Activated CD4-positive, alpha-beta T cell treated with anti-CD3 and anti-CD28 coated beads for 48 hours (primary cell): ENCODE data around the gene RITA1.
A peak's percentile ranks its signal among the peaks of the same experiment; 100 is the strongest.

Experiments used
- DNase-seq: peaks from one replicate; pipeline ENCODE4 v3.0.0-alpha.2; 2020

RITA1 gene

DNA sequence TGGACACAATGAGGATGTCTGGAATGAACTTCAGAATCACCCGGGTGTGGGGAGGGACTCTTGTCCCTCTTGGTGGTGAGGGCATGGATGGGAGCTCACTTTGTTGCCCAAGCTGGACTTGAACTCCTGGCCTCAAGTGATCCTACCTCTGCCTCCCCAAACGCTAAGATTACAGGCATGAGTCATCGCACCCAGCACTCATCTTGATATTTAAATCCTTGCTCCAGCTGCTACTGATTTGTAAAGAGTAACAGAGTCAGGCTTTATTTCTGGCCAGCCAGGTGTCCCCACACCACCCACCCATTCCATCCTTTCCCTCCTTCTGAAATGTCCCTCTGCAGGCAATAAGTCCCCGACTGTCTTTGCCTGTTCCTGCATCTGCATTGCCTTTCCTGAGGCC, 5.2 kb upstream of the RITA1 start:
- DNase-seq: no peak

DNA sequence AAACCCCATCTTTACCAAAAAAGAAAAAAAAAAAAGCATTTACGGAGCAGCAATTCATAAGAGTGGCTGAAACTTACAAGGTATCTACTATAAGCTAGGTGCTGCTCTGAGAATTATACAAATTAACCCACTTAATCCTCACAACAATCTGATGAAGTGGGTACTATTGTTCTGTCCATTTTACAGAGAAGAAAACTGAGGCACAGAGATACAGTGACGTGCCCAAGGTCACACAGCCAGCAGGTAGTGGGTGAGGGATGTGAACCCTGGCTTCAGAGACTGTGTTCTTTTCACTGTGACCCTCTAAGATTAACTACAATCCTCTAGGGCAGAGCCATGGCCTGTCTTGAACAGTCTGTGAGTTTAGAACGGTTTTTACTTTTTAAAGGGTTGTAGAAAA, 3.5 kb upstream of the RITA1 start:
- DNase-seq: no peak

DNA sequence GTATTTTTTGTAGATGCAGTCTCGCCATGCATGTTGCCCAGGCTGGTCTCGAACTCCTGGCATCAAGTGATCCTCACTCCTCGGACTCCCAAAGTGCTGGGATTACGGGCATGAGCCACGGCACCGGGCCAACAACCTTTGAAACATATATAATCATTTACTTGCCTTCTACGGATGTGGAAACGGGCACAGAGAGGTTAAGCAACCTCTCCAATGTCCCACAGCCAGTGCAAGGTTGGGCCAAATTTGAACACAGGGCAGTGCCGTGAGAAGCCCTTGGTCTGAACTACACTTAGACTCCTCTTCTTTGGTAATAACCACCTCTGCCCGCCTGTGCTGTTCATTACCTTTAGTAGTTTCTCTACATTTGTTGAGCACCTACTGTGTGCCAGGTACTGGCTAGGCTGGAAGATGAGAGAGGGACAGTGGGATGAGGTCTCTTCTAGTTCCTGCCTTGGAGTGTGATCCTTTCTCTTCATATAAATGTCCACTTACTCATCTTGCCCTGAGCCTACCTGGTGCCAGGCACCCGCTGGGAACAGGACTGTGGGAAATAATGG, 2.4 kb upstream of the RITA1 start:
- no peak for DNase-seq

DNA sequence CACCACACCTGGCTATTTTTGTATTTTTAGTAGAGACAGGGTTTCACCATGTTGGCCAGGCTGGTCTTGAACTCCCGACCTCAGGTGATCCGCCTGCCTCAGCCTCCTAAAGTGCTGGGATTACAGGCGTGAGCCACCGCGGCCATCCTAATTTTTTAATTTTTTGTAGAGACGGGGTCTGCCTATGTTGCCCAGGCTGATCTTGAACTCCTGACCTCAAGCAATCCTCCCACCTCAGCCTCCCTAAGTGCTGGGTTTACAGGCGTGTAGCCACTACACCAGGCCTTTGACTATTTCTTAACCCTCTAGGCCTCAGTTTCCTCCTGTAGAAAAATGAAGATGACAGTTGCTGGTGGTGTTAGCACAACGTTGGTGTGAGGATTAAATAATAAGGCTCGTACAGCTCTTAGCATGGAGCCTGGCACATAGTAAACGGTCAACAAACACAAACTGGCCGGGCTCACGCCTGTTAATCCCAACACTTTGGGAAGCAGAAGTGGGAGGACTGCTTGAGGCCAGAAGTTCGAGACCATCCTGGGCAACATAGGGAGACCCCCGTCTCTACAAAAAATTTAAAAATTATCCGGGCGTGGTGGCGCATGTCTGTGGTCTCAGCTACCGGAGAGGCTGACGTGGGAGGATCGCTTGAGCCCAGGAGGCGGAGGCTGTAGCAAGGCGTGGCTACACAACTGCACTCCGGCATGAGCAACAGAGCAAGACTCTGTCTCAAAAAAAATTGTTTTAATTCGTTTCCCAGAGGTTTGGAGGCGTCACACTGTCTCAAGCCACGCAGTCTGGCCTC, 1.2 kb upstream of the RITA1 start:
- DNase-seq: no peak

DNA sequence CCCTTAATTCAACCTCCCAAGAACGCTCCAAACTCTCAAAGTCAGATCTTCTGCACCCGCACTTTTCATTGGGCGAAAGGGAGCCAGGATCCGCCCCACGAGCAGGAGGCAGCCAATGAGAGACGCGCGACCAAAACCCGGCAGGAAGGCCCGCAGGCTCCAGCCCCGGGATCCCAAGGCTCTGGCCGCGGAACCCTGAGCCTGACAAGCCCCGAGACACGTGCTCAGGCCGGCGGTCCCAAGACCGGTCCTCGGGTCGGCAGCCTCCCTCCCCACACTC, 681 bp upstream of the RITA1 start:
- DNase-seq: peak; percentile 93

DNA sequence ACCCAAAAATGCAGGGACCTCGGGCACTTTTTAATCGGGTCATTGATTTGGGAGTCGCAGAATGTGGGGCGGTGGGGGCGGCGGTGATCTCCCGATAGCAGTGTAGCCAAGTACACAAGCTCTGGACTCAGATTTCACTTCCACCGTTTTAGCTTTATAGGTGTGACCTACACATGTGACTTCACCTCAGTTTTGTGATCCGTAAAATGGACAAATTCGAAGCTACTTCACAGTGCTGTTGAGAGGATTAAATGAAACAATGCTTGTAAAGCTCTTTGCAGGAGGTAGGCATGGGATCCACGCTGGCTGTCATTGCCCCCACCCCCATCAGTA, 478 bp downstream of the RITA1 start:
- DNase-seq: no peak

DNA sequence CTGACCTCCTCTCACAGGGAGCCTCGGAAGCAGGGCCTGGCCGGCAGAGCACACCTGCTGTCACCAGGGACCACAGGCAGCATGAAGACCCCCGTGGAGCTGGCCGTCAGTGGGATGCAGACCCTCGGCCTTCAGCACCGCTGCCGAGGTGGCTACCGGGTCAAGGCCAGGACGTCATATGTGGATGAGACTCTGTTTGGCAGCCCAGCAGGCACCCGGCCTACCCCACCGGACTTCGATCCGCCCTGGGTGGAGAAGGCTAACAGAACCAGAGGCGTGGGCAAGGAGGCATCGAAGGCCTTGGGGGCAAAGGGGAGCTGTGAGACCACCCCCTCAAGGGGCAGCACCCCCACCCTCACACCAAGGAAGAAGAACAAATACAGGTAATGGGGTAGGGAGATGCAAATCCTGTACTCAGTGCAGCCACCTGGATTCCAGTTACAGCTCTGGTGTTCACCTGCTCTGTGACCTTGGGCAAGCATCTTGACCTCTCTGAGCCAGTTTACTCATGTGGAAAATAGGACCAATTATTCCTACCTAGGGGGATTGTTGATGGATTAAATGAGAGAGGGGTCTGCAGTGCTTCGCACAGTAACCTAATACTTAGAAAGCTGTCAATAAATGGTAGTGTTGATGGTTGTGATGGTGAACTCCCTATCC, 1.3 kb downstream of the RITA1 start:
- no peak for DNase-seq

DNA sequence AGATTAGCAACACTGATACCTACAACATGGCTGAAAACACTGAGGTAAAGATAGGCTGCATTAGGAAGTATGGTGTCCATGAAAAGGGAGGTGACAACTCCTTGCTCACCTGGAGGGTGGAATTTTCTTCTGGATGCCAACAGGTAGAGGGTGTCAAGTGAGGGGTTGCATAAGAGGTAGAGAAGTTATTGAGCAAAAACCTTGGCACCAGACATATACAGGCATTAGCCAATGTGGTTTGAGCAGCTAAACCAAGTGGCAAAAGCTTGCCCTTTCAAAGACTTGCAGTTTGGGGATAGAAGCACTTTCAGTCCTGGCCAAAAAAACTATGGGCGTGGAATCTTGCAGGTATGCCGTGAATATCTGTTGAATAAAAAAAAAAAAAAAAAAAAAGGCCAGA, 3.8 kb downstream of the RITA1 start:
- DNase-seq: no peak

DNA sequence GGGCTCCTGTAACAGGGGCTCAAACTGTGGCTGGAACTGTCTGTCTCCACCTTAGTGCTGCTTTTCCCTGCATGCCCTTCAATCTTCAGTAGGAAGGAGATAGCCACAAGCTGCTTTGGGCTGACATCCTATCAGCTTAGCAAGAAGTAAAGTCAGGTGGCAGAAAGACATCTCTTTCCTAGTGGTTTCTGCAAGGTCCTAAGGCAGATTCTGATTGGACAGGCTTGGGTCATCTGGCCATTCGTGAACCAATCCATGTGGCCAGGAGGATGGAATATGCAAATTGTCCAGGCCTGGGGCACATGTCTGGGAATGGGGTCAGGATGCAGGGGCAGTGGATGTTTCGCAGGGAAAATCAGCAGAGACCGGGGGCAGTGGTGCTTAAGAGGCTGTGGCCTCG, 5.2 kb downstream of the RITA1 start:
- no peak for DNase-seq

DNA sequence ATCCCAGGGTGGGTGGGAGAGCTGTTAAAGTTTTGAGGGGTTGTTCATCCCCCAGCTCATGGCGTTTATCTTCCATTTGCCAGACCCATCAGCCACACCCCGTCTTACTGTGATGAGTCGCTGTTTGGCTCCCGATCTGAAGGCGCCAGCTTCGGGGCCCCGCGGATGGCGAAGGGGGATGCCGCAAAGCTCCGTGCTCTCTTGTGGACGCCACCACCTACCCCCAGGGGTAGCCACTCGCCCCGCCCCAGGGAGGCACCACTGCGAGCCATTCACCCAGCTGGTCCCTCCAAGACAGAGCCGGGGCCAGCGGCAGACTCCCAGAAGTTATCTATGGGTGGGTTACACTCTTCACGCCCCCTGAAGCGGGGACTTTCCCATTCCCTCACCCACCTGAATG, 5.7 kb downstream of the RITA1 start:
- no peak for DNase-seq

DNA sequence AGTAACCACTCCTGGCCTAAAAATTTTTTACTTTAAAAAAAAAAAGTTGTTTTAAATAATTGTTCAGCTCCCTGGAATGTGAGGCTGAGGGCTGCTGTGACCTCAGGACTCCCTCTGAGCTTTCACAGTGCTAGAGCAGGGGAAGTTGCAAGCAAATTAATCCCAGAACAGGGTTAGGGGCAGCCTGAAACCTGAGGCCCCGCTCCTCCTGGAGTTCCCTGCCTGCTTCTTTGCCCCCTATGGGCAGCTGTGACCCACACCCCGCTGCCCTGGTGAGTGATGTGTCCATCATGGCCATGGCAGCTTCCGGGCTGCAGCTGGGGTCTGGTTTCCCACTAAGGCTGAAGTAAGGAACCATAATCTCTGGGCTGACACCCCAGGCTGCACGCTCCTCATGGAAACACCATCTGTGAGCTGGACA, 9.5 kb downstream of the RITA1 start:
- DNase-seq: no peak

DNA sequence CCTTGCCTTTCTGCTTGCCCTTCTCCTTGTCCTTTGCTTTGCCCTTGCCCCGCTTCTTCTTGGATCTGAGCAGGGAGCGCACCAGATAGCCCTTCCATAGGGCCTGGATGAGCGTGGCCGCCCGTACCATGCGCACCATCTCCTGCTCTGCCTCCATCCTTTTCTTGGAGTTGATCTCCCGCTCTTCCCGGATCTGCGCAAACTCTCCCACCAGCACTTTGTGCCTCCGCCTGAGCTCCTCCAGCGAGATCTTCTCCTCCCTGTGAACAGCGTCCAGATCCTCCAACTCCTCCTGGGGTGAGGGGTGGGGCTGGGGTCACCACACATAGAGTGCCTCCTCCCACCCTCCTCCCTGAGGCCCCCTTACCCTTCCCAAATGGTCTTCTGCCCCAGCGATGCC, 10.1 kb downstream of the RITA1 start:
- DNase-seq: no peak

DNA sequence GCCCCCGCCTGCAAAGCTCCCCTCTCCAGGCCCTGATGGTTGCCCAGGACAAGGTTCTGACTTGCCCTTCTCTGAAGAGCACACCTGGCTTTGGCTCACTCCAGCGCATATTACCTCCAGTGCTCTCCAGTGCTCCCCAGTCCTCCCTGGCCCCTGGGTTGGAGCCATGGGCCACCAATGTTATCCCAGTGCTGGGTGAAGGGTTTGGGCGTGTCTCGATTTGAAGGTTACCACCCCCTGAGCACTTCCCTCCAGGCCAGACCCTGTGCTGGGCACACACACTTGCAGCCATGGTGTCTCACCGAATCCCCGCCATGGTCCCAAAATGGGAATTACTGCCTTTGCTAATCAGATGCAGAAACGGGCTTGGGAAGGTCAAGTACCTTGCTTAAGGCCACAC, 11.1 kb downstream of the RITA1 start:
- no peak for DNase-seq

DNA sequence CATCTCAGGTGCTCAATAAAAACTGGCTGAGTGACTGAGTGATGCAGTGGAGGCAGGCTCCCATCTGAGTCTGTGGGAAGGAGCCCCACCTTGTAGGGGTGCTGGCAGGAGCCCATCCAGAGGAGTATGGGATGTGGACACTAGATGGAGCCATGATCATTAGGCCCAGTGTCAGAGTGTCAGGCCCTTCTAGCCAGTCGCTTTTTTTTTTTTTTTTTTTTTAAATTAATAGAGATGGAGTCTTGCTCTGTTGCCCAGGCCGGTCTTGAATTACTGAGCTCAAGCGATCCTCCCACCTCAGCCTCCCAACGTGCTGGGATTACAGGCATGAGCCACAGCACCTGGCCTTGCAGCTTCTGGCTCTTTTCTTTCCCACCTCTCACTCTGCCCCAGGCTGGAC, 11.5 kb downstream of the RITA1 start:
- DNase-seq: peak; percentile 67

DNA sequence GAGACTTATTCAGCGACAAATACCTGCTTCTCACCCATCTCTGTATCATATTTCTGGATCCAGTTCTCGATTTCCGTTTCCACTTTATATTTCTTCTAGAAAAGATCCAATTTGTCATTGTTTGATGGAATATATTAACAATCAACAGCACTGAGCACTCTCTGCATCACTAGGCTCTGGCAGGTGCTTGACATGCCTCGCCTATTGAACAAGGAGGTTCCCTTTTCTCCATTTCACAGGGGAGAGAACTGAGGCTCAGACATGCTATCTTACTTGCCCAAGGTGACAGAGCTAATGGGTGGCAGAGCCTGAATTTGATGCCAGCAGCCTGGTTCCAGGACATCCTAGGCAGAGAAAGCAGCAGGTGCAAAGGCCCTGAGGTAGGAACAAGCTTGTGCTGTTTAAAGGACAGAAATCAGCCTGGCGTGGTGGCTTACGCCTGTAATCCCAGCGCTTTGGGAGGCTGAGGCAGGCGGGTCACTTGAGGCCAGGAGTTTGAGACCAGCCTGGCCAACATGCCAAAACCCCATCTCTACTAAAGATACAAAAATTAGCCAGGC, 12.1 kb downstream of the RITA1 start:
- no peak for DNase-seq

DNA sequence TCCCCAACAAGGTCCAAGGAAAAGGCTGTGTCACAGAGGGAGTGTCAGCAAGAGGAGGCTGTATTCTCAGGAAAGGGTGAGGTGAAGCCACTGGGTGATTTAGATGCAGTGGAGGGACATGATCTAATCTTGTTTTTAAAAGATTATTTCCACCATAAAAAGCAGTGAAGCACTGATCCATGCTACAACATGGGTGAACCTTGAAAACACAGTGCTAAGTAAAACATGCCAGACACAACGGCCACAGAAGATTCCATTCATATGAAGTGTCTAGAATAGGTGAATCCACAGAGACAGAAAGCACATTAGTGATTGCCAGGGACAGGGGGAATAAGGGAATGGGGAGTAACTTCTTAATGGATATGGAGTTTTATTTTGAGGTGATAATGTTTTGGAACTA, 12.8 kb downstream of the RITA1 start:
- DNase-seq: no peak

DNA sequence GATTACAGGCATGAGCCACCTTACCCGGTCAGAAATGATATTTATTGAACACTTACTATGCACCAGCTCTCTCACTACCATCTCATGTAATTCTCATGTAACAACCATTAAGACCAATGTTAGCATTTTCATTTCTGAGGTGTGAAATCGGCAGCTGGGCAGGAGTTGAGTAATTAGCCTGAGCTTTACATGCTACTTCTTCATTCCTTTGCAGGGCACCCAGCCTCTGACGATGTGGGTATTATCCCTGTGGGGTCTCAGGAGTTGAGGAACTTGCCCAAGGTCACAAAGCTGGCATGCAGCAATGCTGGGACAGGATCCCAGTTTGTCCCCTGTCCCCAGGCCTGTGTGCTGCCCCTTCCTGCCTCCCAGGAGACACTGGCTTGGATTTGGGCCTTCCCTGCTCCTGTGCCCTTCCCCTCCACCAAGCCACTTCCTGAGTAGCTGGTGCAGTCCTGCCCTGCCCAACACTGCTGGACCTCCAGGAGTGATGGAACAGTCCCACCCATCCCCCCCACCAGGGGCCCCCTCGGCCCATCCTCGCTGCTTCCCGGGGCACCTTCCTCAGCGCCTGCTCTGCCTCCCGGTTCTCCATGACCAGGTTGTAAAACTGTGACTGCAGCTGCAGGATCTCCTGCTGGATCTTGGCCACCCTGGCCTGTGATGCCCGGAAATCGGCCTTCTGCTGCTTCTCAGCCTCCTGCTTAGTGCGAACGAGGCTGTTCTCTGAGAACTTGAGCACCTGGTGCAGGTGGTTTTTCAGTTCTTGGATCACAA, 14.7 kb downstream of the RITA1 start:
- no peak for DNase-seq

DNA sequence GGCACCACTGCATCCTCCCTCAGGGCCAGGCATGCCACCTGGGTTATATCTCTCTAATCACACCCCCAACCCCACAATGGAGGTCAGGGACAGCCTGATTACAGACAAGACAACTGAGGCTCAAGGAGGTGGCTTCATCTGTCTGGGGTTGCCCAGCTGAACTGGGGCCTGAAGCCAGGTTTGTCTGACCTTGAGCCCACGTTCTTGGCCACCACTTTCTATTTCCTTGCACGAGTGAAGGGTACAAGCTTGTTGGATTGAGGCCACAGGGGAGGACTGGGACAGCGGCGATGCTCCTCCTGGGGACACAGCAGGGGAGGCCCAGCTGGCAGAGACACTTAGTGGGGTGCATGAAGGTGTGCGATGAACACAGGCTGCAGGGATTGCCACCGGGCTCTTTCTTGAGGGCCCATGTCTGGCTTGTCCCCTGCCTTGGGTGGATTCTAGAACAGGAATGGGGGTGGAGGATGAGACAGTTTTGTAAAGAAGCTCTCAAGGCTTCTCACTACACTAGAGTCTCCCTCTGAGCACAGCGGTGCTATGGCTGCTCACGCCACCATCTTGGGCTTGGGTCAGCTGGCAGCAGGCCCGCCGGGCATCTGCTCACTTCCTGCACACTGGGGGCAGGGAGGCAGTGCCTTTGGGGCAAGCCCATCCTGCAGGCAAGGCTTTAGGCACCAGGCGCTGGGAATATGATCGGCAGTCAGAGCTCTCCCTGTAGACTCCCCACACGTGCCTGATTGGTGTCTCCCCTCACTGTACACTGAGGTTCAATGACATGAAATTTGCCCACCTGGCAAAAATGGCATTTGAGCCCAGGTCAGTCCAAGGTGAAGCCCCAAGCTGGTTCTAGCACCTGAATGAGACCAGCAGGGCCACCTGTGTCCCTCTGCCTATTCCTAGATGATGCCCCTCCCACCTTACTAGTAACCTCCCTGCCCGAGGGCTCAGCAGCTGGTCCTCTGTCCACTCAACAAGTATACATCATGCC, 16.0 kb downstream of the RITA1 start:
- DNase-seq: no peak

DNA sequence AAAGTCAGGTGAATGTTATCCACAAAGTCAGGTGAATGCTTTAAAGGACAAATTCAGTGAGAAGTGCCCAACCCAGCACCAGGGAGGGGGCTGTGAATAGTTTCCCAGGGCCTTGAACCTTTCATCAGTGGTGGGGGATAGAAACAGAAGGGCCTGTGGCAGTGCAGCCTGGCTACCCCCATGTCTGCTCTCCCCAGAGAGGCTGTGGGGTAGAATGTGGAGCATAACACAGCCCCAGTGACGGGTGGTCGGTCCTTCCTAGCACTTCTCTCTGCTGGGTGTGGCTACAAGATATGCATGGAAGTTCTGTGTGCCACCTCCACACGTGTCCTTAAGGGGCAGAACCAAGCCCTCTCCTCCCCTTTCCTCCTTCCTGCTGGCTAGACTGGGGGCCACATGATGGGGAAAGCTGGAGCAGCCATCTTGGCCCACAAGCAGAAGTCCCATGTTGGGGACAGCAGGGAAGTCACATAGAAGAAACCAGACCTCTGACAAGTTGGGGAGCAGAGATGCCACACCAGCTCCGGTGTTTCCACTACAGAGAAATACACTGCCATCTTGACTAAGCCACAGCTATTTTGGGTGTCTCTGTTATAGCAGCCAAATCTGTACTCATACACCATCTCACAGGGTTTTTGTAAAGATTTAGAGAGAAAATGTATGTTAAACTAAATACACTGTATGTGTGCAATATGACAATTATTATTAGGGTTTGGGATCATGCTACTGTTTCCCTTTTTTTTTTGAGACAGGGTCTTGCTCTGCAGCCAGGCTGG, 17.0 kb downstream of the RITA1 start:
- no peak for DNase-seq

DNA sequence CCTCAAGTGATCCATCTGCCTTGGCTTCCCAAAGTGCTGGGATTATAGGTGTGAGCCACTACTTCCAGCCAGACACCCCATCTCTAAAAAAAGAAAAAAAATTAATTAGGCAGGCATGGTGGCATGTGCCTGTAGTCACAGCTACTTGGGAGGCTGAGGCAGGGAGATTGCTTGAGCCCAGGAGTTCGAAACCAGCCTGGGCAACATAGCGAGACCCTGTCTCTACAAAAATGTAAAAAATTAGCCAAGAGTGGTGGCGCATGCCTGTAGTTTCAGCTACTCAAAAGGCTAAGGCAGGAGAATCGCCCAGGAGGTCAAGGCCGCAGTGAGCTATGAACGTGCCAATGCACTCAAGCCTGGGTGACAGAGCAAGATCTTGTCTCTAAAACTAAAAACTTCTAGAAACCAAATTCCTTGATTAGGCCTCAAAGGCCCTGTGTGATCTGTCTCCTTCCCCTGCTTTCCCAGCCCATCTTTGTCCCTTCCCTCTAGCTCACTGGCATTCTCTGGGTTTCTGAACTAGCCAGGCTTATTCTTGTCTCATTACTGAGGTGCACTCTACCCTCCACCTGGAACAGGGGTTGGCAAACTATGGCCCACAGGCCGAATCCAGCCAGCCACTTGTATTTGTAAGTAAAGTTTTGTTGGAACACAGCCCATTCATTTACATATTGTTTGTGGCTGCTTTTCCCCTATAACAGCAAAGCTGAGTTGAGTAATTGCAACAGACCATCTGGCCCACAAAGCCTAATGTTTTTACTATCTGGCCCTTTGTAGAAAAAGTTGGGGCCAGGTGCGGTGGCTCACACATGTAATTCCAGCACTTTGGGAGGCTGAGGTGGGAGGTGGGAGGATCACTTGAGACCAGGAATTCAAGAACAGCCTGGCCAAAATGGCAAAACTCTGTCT, 18.6 kb downstream of the RITA1 start:
- no peak for DNase-seq

DNA sequence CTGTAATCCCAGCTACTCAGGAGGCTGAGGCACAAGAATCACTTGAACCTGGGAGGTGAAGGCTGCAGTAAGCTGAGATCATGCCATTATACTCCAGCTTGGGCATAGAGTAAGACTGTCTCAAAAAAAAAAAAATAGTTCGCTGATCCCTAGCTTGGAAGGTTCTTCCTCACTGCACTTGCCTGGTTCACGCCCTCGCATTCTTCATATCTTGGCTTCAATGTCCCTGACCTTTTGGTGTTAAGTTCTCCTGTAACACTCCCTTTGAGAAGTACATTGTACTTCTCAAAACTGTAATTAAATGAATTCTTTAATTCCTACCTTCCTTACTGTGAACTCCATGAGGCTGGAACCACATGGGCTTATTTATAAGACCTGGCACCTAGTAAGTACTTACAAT, 19.3 kb downstream of the RITA1 start:
- DNase-seq: no peak
